NCI-H524 (cell line): ENCODE results near the gene KIF20A.
"Not testable (repeated sequence)": the region's sequence is repeated elsewhere in the genome, so short reads cannot be mapped to it uniquely, and the experiment has no call there.

Experiments
- DNase-seq, 2 experiments: peaks; one replicate each; lab custom pipeline; 2025; lab: John Stamatoyannopoulos, UW

KIF20A gene

DNA sequence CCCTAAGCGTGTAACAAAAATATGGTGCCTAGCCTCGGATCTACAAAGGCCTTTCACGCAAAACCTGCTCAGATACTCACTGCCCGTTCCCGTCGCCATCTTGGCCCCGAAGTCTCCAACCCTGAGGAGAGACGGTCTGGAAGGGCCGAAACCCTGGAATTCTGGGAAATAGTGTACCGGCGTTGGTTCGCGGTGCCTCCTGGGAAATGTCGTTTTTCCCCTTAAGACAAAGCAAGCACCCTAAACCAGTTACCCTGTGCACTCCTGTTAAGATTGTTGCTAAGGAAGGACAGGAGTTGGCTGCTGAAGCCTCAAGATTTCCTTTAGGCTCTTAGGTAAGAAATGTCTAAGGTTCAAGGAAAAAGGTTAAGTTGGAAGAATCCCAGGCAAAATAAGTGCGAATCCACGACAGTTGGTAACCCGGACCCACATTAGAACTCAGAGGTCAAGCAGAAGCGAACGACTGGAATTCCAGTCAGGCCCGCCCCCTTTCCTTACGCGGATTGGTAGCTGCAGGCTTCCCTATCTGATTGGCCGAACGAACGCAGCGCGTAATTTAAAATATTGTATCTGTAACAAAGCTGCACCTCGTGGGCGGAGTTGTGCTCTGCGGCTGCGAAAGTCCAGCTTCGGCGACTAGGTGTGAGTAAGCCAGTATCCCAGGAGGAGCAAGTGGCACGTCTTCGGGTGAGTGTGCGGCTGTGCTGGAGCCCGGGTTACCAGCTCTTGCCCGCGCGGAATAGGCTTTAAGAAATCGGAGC is at the start of gene KIF20A, which contains the start of gene BRD8:
Gene KIF20A, plus strand, starts transcription at position 597 of the 761 bp plus-strand sequence. CDS start 569 bp downstream, outside the sequence.
Gene BRD8, minus strand, starts transcription at position 115 of the 761 bp plus-strand sequence. Its CDS starts 16 bp downstream, at position 99.
- DNase-seq = peak; percentile 89 to 95

DNA sequence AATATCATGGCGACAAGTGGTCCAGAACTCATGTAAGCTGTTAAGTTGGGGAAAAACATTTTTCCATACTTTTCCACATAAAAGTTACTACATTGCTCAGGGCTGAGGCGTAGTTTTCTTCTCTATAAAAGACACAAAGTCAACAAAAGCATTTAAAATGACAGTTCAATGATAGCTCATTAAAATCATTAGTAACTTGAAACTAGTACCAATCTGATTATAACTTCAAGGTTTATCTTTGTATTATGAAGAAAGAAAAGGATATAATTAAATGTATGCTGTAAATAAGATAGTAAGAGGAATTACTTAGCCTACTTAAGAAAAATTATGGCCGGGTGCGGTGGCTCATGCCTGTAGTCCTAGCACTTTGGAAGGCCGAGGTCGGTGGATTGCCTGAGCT is 49.6 kb upstream of the KIF20A start:
- no peak for DNase-seq

DNA sequence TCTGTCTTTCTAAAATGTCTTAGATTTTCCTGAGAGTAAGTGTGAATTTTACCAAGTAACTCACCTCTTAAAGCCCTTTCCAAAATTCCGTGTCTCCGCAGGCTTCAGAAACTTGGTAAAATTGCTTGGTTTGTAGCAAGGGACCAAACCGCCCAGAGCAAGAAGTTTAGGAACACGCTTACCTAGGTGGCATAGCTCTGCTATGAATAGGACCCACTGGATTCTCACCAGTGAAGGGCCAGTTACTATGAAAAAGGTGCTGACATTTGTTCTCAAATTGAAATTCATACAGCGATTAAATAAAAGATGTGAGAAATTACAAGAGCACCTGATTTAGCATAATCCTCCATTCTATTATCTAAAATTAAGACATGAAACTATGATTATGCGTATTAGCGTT is 46.4 kb upstream of the KIF20A start:
- no peak for DNase-seq

DNA sequence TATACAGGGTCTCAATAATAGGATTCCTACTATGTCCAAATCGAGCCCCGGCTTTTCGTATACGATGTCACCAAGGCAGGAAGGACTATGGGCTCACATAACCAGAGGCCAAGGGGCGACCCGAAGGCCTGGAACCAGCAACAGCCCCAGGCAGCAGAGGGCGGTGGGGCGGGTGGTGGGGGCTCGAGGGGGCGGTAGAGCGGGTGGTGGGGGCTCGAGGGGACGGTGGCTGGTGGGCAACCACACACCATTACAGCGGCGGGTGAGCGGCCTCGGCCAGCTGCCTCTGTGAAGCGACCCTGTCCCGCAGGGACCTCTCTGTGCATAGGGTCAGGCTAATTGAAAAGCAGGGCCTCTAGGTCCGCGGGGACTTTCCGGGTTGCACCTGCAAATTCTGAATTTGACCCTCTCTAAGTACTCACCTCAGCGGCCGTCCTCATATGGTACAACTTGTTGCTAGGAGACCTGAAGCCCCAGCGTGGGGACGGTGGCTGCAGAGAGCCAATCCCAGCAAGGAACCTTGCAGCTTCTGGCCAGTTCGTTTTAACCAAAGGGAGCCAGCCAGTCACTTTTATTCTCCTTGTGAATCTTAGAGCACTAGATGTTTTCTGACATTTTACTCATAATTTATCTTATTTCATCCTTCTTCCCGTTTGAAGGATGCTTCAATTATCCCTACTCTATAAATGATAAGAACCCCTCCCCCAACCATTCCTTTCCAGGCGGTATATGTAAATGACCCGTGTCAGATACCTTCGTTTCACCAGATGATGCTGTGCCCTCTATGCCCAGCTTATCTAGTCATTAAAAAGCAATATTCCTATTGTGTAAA is 39.7 kb upstream of the KIF20A start, which contains the start of gene NME5:
Gene NME5, minus strand, starts transcription at position 480 of the 832 bp plus-strand sequence. CDS start 648 bp downstream, outside the sequence.
- DNase-seq = peak; percentile 26 to 60

DNA sequence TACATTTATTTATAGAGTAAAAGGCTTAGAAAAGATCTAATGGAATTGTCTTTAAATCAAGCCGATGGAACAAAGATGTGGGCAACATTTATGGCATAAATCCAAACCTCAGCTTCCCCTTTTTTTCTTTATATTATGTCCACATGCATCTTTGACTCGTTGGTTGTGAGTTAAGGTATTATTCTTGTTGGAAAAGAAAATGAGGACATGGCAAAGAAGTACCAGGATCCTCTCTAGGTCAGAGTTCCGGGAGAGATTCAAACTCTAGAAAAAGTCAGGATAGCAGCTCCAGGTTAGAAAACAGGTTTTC is 39.2 kb upstream of the KIF20A start:
- no peak for DNase-seq

DNA sequence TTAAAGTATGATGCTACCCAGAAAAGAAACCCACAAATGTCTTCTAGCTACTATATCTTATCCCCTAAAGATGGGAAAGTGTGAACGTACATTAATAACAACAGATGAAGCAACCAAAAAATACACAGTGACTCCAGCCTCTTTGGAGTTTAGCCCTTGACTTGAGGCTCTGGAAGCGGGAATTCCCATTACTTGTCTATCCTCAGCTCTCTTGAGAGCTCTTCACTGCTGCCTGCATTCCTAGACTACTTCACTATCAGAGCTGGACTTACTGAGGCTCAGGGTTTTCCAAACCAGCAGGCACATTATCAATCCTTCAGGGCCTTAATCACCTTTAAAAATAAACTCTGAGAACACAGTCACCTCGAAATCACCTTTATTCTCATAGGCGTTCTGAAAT is 38.6 kb upstream of the KIF20A start:
- no peak for DNase-seq

DNA sequence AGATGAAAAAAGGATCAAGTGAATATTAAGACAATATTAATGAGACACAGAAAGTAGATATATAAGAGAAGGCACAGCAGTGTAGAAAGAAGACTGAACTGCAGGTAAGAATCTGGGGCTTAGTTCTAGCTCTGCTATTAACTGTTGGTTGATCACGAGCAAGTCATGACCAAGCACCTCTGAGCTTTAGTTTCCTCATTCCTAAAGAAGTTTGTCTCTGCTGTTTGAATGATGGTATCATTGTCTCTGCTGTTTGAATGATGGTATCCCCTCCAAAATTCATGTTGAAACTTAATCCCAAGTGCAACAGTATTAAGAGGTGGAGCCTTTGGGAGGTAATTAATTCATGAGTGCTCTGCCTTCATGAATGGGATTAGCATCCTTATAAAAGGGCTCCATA is 37.2 kb upstream of the KIF20A start:
- peak; percentile 72 to 92 for DNase-seq

DNA sequence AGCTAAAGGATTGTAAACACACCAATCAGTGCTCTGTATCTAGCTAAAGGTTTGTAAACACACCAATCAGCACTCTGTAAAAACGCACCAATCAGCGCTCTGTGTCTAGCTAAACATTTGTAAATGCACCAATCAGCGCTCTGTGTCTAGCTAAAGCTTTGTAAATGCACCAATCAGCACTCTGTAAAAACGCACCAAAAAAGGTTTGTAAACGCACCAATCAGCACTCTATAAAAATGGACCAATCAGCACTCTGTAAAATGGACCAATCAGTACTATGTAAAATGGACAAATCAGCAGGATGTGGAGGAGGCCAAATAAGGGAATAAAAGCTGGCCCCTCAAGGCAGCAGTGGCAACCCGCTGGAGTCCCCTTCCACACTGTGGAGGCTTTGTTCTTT is 35.3 kb upstream of the KIF20A start:
- not testable (repeated sequence) for DNase-seq

DNA sequence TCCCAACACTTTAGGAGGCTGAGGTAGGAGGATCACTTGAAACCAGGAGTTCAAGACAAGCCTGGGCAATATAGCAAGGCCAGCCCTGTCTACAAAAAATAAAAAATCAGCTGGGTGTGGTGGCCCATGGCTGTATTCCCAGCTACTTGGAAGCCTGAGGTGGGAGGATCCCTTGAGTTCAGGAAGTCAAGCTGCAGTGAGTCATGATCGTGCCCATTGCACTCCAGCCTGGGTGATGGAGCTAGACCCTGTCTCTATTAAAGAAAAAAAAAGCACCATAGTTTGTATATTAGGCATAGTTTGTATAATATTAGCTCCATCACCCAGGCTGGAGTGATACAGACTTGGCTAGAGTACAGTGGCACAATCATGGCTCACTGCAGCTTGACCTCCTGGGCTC is 30.1 kb upstream of the KIF20A start:
- DNase-seq = no peak

DNA sequence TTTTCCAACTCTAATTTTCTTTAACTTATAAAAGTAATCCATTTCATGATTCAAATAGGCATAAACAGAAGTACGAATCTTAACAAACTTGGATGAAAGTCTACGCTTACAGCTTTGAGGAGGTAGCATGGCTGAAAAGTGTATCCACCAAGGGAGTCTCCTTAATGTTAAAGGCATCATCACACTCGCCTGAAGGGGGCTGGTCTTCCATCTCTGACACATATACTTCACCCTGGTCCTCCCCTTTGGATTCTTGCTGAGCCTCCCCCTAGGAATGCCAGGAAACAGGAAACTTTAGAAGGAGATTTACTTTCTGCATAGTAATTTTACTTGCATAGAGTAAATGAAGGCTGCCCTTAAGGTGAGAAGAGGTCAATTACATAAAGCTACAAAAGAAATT is 29.4 kb upstream of the KIF20A start:
- DNase-seq = no peak

DNA sequence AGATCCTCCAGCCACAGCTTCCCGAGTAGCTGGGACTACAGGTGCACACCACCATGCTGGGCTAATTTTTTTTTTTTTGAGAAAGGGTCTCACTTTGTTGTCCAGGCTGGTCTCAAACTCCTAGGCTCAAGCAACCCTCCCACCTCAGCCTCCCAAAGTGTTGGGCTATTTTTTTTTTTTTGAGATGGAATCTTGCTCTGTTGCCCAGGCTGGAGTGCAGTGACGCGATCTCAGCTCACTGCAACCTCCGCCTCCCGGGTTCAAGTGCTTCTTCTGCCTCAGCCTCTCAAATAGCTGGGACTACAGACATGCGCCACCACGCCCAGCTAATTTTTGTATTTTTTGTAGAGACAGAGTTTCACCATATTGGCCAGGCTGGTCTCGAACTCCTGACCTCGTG is 22.9 kb upstream of the KIF20A start:
- DNase-seq = not testable (repeated sequence)

DNA sequence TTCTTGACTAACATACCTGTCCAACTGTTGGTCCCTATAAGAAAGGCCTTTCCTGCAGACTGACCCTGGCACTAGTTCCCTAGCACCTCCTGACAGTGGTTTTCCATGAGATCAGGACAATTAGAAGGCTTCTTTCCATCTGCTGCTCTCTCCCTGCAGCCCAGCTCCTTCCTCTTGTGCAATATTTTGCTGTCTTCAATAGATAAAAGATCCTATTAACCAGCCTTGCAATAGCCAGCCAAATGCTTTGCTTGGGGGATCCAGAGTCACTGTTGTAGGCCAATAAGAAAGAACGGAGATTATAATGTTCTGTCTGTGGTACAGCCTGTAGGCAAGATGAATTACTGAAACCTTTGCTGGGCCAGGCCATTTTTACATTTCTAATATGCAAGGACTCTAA is 21.3 kb upstream of the KIF20A start:
- DNase-seq = no peak

DNA sequence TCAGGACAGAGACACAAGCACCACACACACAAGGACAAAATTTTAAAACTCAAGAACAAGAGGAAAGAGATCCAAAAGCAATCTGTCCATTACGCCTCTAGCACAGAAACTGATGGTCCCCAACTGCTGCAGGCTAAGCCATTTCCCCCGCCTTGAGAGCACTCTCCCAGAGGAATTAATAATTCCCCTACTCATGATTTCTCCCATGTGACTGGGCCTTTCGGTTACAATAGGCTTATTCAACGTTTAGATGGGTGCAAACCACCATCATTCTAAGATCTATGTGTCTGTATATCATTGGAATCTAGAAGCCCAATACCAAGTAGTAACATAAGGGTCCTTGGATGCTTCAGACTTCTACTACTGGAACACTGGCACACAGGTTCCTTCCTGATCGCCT is 19.2 kb upstream of the KIF20A start:
- no peak for DNase-seq

DNA sequence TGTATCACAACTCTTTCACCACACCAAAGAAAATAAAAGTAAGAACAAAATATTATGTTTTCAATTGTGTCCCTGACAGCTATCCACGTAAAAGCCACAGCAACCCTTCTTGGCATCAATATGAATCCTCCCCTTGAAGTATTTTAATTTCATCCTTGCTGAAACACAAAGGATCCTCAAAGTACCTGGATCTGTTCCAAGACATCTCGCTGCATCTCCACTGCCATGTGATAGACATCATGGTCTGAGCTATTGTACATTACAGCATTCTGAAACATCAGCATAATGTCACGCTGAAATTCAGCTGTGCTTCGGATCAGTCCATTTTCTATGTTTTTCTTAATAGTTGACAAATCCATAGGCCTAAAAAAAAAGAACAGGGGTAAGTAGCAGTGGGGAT is 18.2 kb upstream of the KIF20A start:
- DNase-seq = no peak

DNA sequence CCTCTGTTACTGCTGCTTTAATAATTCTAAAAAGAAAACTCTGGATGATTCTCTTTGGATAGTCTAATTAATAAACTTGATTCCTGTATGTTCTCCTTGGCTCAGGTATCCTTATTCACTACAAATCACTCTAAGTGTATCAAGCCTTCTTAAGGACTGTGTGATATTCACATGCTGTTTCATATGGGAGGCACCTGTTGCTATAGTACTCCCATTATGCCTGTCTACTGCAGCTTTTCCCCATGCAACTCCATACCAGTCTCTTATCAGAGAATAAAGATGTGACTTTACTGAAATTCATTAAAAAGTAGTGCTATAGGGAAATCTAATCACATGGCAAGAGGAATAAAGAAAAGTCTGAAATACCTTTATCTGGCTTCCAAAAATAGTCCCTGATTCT is 15.2 kb upstream of the KIF20A start:
- DNase-seq = no peak

DNA sequence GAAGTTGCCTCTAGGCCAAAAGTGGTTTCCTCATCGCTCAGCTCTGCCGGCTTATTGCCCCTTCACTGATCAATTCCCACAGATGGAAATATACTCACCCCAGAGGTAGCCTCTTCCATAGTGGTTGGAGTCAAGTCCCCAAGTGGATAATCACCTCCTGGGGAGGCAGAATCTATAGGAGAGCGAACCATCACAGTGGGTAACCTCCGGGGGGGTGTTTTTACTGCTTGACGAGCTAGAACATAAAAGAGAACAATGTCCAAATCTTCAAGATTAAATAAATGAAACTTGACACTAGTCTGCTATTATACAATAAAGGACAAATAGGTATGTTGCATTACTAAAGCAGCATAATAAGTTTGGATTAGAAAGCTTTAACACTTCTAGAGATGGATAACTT is 9.8 kb upstream of the KIF20A start:
- no peak for DNase-seq

DNA sequence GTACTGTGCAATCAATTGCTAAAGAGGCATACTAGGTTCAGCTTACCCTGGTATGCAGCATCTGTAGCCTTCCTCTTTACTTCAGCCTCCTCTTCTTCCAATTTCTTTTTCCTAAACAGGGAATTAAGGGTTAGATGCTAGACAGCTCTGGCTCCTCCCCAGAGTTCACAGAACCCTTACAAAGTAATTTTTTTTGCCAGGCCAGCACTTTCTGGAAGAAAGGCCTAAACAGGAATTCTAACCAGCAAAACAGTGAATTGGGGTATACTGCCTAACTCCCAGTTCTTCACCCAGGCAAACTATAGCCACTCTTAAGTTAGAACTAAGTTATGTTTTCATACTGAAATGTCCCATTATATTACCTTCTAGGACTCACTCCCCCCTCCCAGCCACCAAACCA is 8.6 kb upstream of the KIF20A start:
- no peak for DNase-seq

DNA sequence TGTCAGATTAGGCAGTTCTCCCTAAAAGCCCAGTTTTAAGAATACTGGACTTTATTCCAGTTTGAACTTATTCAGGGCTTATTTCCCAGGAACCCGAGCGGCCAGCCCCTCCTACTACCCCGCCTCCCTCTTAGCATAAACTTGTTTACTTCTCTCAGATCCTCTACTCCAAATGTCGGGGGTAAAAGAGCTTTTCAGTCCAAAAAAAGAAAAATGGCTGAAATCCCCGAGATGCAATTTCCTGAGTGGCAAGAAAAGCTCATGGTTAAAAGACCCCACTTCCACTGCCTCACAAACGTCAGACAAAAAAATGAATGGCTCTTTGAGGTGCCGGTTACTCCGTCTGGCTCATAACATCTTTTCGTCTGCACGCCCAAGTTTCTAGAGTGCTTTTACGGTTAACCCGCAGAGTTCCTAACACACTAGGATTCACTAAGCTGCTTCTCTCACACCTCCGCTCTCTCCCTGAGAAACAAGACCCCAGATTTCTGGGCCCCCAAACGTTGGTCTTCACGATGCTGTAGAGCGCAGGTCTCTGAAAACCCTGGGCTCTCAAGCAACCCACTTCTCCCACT is 884 bp upstream of the KIF20A start:
- peak in 1 of 2 experiments; percentile 18 for DNase-seq

DNA sequence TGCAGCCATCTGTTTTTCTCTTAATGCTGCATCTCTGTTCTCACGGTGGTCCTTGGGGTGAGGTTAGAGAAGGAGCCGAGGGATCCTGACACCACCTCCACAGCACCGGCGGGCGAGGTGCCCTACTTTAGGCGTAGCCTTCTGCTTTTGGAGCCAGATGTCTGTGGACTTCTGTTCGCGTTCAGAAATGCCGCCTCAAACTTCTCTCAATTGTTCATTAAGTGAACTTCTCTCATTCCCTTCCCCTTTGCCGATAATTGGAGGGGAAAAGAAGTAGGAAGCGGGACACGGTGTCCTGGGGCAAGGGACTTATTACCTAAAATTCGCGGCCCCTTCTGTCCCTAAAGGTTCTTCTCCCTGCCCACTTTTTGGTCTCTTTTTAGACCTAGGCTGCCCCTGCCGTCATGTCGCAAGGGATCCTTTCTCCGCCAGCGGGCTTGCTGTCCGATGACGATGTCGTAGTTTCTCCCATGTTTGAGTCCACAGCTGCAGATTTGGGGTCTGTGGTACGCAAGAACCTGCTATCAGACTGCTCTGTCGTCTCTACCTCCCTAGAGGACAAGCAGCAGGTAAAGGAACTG is 455 bp downstream of the KIF20A start:
- DNase-seq = peak in 1 of 2 experiments; percentile 27

DNA sequence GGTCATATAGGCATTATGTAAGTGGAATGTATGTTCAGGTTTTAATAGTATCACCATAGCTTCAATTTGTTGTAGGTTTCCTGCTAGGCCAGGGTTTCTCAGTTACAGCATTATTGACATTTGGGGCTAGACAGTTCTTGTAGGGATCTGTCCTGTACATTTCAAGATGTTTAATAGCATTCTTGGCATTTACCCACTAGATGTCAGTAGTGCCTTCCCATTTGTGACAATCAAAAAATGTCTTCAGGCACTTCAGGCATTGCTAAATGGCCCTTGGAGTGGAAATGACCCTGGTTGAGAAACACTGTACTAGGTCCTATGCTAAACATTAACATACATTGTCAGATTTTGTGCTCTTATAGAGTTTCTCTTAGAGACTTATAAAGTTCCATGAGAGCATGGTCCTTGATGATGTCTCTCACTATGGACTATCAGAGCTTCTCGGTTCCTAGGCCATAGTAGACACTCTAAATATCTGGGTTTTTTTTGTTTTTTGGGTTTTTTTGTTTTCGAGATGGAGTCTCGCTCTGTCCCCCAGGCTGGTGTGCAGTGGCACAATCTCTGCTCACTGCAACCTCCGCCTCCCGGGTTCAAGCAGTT is 1.4 kb downstream of the KIF20A start:
- DNase-seq = peak; percentile 39 to 77

DNA sequence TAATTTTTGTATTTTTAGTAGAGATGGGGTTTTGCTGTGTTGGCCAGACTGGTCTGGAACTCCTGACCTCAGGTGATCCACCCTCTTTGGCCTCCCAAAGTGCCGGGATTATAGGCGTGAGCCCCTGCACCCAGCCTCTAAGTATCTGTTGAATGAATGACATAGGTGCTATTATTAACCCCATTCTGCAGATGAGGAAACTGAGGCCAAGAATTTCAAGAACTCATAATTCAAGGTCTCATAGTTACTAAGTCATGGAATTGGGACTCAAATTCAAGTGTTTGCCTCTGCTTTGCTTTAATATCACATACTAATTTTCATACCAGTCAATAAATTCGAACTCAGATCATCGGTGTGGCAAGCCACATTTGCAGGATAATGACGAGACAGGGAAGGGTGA is 1.9 kb downstream of the KIF20A start:
- no peak for DNase-seq

DNA sequence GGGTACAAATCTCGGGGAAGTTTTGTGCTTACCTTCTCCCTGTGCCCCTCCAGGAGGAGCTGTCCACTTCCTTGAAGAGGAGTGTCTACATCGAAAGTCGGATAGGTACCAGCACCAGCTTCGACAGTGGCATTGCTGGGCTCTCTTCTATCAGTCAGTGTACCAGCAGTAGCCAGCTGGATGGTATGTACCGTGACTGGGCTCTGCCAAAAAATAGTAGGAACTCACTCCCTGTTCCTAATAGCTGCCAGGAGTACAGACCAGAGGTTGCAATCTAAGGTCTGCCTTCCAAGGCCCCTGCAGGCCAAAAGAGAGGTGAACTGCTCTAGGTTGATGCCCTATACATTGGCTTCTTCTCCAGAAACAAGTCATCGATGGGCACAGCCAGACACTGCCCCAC is 3.9 kb downstream of the KIF20A start:
- DNase-seq = no peak
